Ectodermal cell (in vitro differentiated cells): ENCODE measurements around the gene AMH. TPM values are rescaled to one million over a fixed set of nuclear protein-coding genes. Genes with fewer than 3 reads are reported as not detected.
"Not testable (repeated sequence)": the region's sequence is repeated elsewhere in the genome, so short reads cannot be mapped to it uniquely, and the experiment has no call there.

Experiments used
- H3K27ac ChIP-seq: 2 replicates; pipeline ENCODE4 v1.7.0; 2013; ENCODE audit warnings: mild to moderate bottlenecking, low read depth, low read length; ENCODE audit not compliant: insufficient read depth, poor library complexity, severe bottlenecking
- H3K27me3 ChIP-seq: 2 replicates; pipeline ENCODE4 v1.7.0; 2013; ENCODE audit warnings: mild to moderate bottlenecking, low read length; ENCODE audit not compliant: insufficient read depth, control insufficient read depth, poor library complexity, severe bottlenecking
- H3K36me3 ChIP-seq: one replicate; pipeline ENCODE4 v1.7.0; 2013; ENCODE audit warnings: low read length; ENCODE audit not compliant: control insufficient read depth, insufficient read depth
- H3K4me1 ChIP-seq: one replicate; pipeline ENCODE4 v1.7.0; 2013; ENCODE audit warnings: low read length; ENCODE audit not compliant: control insufficient read depth, insufficient read depth
- H3K4me3 ChIP-seq: 2 replicates; pipeline ENCODE4 v1.7.0; 2013; ENCODE audit warnings: low read depth, low read length, control low read depth; ENCODE audit not compliant: insufficient read depth
- H3K9me3 ChIP-seq: 2 replicates; pipeline ENCODE4 v1.7.0; 2013; ENCODE audit warnings: mild to moderate bottlenecking, low read length, moderate library complexity; ENCODE audit not compliant: control insufficient read depth
- WGBS, 2 experiments: methylation state at CpG; one replicate each; pipeline ENCODE4 v1.1.7; 2013; ENCODE audit warnings: missing lambda C conversion rate in 2 of 2; 5-methylcytosine and 5-hydroxymethylcytosine counted together
- polyA plus RNA-seq, 4 experiments: library from polyadenylated mRNA; stranded (reverse); fragments of 50-300 nt; gene quantifications; one replicate each; pipeline ENCODE4 v1.2.3, GENCODE V29; 2013

Gene AMH
- 10.0 TPM for polyA plus RNA-seq (2013, experiment 1 of 4)
- 7.4 TPM for polyA plus RNA-seq (2013, experiment 2 of 4)
- 4.4 TPM for polyA plus RNA-seq (2013, experiment 3 of 4)
- 6.0 TPM for polyA plus RNA-seq (2013, experiment 4 of 4)

- peak within 1 kb of the TSS; percentile 16 for H3K27ac ChIP-seq
- WGBS, 2 experiments: 89 to 90% methylated on average over 27 of the region's 27 CpGs
- peaks cover 31% of the 10 kb centered on the region for H3K36me3 ChIP-seq
These were observed at the start of gene AMH for GRCh38 chr19:2249010-2249866. Gene AMH (plus strand): TSS chr19:2249323. CDS start chr19:2249333, 10 bp downstream.

DNA sequence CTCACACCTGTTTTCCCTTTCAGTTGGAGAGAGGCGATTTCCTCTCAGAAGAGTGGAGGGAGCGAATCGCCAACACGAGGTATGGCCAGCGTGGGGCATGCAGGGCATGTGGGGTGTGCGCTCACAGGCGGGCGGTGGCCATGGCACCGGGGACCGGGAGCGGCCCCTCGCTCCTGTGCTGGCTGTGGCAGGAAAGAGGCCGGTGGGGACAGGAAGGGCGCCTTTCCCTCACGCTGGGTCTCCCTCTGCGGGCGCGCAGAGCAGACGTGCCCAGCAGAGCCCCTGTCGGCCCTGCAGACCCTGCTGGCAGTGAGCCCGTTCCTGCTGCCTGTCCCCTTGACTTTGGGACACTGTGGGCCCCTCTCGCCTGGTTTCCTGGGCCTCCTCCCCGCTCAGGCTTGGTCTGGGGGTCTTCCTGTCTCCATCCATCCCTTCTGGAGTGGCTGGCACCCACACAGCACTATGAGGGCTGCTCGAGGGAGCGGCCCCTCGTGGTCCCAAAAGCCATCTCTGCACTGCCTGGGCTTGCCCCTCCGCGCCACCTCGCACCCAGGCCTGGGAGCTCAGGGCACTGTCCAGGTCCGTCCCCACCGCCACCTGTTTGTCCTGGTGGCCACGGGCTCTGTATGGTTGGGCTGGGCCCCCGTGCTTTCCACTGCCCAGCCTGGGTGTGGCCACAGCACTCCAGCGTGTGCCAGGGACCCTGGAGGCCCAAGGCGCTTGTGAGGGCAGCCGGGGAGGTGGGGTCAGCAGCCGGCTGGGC is 49.1 kb upstream of the AMH start:
- Histone ChIP-seq H3K27me3 (no peaks in the 10 kb centered on the region), H3K36me3 (peaks cover 6% of the 10 kb centered on the region), H3K4me1 (peaks cover 5% of the 10 kb centered on the region), H3K4me3 (no peak overlapping the region), H3K27ac (peak overlapping the region; percentile 76), H3K9me3 (no peaks in the 10 kb centered on the region)
- WGBS, 2 experiments: 96 to 97% methylated on average over 37 of the region's 37 CpGs

More at GRCh38 chr19:2249010-2249866, at the start of gene AMH:
- Histone ChIP-seq H3K4me1 (peaks cover 7% of the 10 kb centered on the region), H3K9me3 (no peaks in the 10 kb centered on the region), H3K27me3 (peaks cover 47% of the 10 kb centered on the region), H3K4me3 (no peak within 1 kb of the TSS)

- H3K27me3 ChIP-seq, H3K36me3 ChIP-seq, H3K4me1 ChIP-seq, H3K9me3 ChIP-seq, H3K4me3 ChIP-seq: not testable (repeated sequence)
- H3K27ac ChIP-seq: peak overlapping the region; percentile 87
- 95% methylated on average over 50 of the region's 50 CpGs for WGBS, 2 experiments
These were observed 48.4 kb upstream of the AMH start for GRCh38 chr19:2200624-2201294.

DNA sequence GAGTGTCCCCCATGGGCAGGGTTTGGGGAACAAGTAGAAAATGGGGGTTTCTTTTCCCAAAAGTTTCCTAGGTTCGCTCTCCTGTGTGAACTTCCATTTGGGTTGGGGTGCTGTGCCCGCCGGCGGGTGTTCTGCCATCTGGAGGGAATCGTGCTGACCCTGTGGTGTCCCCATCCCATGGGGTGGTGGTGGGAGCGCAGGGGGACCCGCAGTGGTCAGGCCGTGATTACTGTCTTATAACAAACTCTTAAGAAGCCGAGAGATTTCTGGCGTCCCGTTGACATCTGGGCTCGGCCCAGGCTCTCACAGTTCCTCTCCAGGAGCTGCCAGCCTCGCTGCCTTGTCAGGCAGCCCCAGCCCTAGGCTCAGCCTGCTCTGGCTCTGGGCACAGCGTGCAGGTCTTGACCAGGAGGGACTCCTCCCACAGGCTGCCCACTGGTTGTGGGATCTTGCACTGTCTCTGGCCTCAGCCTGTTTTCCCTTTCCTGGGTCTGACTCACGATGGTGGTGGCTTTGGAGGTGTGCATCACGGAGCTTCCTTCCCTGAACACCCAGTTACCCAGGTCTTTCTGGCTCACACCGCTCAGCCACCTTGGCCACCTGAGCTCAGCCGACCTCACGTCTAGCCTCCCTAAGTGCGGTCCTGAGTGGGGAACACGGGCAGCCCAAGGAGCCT is 47.5 kb upstream of the AMH start:
- Histone ChIP-seq H3K36me3 (peaks cover 6% of the 10 kb centered on the region), H3K27ac (peak overlapping the region; percentile 87)
- 96% methylated on average over 21 of the region's 21 CpGs for WGBS, 2 experiments

DNA sequence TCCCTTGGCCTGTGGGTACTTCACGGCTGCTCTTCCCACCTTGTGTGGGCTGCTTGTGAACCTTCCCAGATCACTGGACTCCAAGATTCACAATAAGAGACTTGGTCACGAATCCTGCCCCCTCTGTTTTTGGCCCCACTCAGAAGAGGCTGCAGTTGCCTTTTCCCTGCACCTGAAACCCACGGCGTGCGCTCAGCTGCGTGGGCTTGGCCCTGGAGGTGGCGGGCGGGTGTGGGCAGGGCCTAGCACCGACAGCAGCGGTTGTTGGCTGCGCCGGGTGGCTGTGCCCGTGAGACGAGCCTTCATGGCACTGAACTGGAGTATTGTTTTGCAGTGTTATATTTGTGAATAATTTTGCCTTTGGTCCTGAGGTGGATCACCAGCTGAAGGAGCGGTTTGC is 46.8 kb upstream of the AMH start:
- Histone ChIP-seq H3K4me1 (peaks cover 13% of the 10 kb centered on the region), H3K9me3 (no peaks in the 10 kb centered on the region), H3K4me3 (no peak overlapping the region), H3K36me3 (peaks cover 6% of the 10 kb centered on the region), H3K27me3 (no peaks in the 10 kb centered on the region), H3K27ac (no peak overlapping the region)
- 96% methylated on average over 15 of the region's 15 CpGs for WGBS, 2 experiments

More for the DNA sequence above, 47.5 kb upstream of the AMH start:
- no peaks in the 10 kb centered on the region for H3K9me3 ChIP-seq
- peaks cover 5% of the 10 kb centered on the region for H3K4me1 ChIP-seq
- no peak overlapping the region for H3K4me3 ChIP-seq
- no peaks in the 10 kb centered on the region for H3K27me3 ChIP-seq

- Histone ChIP-seq H3K27me3 (no peaks in the 10 kb centered on the region), H3K36me3 (peaks cover 4% of the 10 kb centered on the region), H3K27ac (no peak overlapping the region), H3K4me3 (no peak overlapping the region), H3K9me3 (no peaks in the 10 kb centered on the region), H3K4me1 (peaks cover 18% of the 10 kb centered on the region)
- 93% methylated on average over 15 of the region's 15 CpGs for WGBS, 2 experiments
These were observed 42.1 kb upstream of the AMH start for GRCh38 chr19:2207008-2207407.

DNA sequence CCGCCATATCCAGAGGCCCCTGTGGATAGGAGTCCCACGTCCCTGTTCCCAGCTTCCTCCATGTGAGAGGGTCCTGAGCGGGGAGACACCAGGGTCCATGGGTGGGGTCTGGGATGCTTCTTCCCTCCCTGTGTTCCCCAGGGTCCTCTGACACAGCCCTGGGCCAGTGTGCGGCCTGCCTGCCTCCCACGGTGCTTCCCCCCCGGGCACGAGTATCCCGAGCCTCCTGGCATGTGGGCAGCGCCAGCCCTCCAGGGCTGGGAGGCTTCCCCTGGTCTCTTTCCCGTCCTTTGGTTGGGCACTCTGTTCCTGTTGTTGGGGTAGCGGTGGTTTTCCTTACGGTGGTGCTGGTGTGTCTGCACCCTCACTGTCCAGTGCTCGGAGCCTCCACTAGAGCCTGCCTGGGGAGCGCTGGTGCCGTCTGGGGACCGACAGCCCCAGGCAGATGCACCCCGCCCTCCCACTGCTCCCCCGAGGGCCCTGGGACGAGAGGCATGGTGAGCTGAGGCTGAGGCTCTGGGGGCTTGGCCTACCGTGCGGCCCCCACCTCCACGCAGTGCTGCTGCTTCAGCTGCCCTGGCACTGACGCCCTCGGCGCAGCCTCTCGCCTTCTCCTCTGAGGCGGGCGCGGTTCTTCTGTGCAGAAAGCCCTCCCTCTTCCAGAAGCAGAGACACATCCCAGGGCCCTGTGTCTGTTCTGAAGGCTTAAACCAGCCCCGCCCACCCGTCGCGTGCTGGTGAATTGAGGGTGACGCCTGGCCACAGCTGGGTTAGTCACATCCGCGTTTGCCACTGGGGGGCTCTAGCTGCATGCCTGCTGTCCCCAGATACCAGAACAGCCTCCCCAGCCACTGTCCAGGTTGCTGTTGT is 40.9 kb upstream of the AMH start:
- H3K4me3 ChIP-seq: no peak overlapping the region
- peaks cover 5% of the 10 kb centered on the region for H3K36me3 ChIP-seq
- H3K27me3 ChIP-seq: no peaks in the 10 kb centered on the region
- H3K27ac ChIP-seq: no peak overlapping the region
- peaks cover 18% of the 10 kb centered on the region for H3K4me1 ChIP-seq
- H3K9me3 ChIP-seq: no peaks in the 10 kb centered on the region
- WGBS, 2 experiments: 78% methylated on average over 36 of the region's 36 CpGs

DNA sequence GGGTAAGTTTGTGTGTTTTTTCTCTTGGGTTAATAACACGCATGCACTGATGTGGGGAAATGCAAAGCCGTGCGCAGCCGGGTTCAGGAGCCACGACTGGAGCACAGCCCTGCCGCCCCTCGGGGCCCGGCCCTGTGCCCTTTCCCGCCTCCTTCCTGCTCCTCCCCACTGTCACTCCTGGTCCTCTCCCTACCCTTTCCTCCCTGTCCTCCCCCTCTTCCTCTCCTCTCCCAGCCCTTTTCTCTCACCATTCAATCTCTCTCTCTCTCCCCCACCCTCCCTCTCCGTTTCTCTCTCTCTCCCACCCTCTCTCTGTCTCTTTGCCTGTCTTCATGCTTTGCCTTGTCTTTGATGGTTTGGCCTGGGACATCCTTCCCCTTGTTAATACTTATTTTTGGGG is 40.1 kb upstream of the AMH start:
- Histone ChIP-seq H3K27ac (no peak overlapping the region), H3K4me1 (peaks cover 18% of the 10 kb centered on the region), H3K36me3 (peaks cover 7% of the 10 kb centered on the region), H3K4me3 (no peak overlapping the region), H3K9me3 (no peaks in the 10 kb centered on the region), H3K27me3 (no peaks in the 10 kb centered on the region)
- WGBS, 2 experiments: 85 to 87% methylated on average over 10 of the region's 10 CpGs

- Histone ChIP-seq H3K4me3 (no peak overlapping the region), H3K4me1 (peaks cover 18% of the 10 kb centered on the region), H3K36me3 (peaks cover 8% of the 10 kb centered on the region), H3K9me3 (no peaks in the 10 kb centered on the region), H3K27ac (no peak overlapping the region), H3K27me3 (no peaks in the 10 kb centered on the region)
- 96 to 97% methylated on average over 17 of the region's 17 CpGs for WGBS, 2 experiments
These were observed 39.7 kb upstream of the AMH start for GRCh38 chr19:2209408-2209807.
